HG02763 (cell line): ENCODE measurements around the gene CNFN.
"Not testable (repeated sequence)": the region's sequence is repeated elsewhere in the genome, so short reads cannot be mapped to it uniquely, and the experiment has no call there.

Source experiments
- ATAC-seq: cut with Tn5 transposase; IDR thresholded peaks from one replicate; pipeline ENCODE4 v1.9.1; 2021; ENCODE audit warnings: mild to moderate bottlenecking, moderate library complexity; ENCODE audit not compliant: unreplicated experiment

CNFN gene

DNA sequence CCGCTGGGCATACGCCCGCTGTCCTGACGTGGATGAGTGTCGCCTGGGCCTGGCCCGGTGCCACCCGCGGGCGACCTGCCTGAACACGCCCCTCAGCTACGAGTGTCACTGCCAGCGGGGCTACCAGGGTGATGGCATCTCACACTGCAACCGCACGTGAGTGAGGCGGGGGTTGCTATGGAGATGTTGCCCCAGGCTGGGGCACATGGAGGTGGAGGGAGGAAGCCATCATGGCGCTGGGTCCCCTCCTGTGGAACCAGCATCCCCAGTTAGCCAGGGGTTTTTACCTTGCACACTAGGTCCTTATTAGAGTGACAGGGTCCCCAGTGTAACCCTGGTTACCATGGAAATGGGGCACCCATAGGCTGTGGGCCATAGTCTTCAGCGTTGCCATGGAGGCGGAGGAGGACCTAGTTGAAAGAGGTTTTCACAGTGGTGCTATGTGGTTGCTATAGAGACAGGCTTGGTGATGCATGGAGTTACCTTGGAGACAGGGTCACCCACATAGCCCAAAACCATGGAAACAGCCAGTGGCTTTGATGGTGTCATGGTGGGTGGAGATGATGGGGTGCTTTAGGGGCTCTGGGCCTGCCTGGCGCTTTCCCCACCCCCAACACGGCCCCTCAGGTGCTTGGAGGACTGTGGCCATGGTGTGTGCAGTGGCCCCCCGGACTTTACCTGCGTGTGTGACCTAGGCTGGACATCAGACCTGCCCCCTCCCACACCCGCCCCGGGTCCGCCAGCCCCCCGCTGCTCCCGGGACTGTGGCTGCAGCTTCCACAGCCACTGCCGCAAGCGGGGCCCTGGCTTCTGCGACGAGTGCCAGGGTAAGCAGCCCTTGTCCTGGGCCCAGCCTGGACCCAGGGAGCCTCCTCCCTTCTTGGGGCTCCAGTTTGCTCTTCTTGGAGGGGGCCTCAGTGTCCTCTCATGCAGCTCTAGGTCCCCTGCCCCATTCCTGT, 37.5 kb downstream of the CNFN start:
- no peak for ATAC-seq

DNA sequence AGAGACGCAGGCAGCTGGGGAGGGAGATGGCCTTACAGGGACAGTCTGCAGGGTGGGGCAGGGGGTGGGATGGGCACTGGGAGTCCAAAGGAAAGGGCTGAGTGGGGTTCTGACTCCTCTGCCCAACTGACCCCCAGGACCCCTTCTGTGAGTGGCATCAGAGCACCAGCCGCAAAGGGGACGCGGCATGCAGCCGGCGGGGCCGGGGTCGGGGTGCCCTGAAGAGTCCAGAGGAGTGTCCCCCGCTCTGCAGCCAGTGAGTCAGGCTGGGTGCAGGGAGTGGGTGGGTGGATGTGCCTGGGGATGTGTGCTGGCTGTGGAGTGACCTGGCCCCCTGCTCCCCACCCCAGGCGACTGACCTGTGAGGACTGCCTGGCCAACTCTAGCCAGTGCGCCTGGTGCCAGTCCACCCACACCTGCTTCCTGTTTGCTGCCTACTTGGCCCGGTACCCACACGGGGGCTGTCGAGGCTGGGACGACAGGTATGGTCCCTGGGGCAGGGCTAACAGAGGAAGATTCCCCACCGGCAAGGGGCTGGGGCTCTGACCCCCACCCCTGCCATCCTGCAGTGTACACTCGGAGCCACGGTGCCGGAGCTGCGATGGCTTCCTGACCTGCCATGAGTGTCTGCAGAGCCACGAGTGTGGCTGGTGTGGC, 38.9 kb downstream of the CNFN start:
- ATAC-seq: no peak

DNA sequence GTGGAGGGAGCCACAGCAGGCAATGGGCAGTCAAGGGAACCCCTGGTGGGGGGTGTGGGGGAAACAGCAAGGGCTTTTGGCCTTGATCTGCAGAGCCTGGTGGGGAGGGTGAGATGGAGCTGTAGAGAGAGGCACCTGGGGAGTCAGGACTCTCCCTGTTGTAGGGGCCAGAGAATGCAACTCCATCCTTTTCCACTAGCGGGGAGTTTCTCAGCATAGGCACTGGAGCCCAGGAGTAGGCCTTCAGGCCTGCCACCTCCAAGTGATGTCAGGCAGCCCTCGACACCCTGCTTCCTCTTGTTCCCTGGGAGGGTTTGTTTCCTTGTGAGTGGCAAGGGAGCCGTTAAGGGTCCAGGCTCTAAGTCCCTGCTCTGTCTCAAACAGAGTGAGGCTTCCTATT, 39.7 kb downstream of the CNFN start:
- no peak for ATAC-seq

DNA sequence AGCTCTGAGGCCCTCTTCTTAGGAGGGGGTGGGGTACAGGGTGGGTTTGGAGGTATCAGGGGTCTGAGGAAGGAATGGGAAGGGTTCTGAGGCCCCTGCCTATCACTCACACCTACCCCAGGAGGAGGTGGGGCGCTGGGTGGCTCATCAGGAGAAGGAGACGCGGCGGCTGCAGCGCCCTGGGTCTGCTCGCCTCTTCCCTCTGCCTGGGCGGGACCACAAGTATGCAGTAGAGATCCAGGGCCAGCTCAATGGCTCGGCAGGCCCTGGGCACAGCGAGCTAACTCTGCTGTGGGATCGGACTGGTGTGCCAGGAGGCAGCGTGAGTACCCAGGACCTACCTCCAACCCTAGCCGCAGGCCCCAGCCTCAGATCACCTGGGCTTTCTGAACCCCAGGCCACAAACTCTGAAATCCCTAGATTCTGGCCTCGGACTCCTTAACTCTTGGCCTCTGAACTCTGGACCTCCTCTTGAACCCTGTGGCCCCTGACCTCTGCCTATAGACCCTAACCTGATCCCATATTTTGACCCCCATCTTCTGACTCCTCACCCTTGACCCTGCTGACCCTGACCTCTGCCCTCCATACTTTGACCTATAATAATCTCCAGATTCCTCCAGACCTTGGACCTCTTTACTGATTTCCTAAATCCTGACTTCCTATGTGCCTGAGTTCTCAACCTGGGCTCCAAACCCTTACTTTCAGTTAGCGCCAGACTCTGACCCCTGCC, 40.6 kb downstream of the CNFN start:
- ATAC-seq: no peak

DNA sequence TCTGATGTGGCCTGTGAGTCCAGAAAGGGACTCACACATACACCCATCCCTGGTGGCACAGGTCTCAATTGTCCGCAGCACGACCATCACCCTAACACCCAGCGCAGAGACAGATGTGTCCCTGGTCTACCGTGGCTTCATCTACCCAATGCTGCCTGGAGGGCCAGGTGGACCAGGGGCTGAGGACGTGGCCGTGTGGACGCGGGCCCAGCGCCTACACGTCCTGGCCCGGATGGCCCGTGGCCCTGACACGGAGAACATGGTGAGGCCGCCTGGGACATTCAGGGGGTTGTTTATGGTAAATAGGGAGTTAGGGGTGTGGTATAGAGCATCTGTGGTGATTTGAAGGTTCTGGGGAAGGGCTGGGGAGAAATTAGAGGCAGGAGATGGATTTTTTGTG, 41.9 kb downstream of the CNFN start:
- ATAC-seq: no peak

DNA sequence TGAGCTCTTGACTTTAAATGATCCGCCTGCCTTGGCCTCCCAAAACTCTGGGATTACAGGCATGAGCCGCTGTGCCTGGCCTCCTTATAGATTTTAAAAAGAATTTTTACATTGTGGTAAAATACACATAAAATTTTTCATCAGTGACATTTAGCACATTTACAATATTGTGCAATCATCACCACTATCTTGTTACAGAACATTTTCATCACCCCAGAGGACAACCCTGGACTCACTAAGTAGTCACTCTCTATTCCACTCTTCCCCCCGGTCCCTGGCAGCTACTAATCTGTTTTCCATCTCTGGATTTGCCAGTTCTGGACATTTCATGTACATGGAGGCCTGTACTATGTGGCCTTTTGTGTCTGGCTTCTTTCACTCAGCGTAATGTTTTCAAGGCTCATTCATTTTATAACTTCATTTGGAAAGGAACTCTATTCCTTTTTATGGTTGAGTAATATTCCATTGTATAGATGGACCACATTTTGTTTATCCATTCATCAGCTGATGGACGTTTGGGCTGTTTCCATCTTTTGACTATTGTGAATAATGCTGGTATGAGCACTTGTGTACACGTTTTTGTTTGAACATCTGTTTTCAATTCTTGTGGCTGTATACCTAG, 44.8 kb downstream of the CNFN start:
- no peak for ATAC-seq

DNA sequence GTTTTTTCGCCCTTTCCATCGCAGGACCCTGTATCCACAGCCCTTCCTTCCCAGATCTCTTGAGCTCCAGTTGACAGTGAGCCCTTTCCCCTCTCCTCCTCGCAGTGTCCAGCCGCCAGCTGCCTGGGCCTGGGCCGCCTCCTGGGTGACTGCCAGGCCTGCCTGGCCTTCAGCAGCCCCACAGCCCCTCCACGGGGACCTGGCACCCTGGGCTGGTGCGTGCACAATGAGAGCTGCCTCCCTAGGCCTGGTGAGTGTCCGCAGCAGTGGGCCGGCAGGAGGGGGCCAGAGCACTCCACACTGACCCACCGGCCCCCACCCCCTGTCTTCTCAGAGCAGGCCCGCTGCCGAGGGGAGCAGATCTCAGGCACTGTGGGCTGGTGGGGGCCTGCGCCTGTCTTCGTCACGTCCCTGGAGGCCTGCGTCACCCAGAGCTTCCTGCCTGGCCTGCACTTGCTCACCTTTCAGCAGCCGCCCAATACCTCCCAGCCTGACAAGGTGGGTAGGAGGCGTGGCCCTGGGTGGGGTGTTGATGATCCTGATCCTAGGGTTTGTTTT, 45.7 kb downstream of the CNFN start:
- ATAC-seq: no peak

DNA sequence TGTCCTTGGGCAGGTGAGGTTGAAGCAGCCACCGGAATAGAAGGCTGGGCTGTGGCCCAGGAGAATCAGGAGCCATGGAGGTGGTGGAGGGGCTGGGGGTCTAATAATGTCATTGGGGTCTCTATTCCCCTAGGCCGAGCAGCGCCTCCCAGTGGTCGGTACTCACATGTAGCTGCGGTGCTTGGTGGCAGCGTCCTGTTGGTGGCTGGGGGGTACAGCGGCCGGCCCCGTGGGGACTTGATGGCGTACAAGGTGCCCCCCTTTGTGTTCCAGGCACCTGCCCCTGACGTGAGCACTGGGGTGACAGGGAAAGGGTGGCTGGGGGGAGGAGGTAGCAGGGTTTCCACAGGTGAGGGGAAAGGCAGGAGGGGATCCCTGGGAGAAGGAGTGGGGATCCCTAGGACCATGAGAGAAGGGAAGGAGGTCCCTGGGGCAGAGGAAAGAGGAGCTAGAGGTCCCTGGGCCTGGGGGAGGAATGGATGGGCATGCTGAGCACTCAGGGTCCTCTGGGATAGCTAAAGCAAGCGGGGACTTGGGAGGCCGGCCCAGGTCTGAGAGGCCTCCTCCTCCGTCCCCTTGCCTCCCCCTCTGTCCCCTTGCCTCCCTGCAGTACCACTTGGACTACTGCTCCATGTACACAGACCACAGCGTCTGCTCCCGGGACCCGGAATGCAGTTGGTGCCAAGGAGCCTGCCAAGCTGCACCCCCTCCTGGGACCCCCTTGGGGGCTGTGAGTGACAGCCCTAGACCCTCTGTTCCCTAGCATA, 46.6 kb downstream of the CNFN start:
- ATAC-seq: no peak

DNA sequence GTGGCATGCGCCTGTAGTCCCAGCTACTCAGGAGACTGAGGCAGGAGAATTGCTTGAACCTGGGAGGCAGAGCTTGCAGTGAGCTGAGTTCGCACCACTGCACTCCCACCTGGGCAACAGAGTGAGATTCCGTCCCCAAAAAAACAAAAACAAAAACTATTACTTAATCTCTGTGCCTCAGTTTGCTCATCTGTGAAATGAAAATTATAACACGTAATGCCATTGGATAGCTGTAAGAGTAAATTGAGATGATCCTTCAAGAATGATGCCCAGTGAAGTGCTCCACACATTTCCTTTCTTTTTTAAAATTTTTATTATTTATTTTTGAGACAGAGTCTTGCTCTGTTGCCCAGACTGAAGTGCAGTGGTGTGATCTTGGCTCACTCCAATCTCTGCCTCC, 50.2 kb downstream of the CNFN start:
- not testable (repeated sequence) for ATAC-seq

DNA sequence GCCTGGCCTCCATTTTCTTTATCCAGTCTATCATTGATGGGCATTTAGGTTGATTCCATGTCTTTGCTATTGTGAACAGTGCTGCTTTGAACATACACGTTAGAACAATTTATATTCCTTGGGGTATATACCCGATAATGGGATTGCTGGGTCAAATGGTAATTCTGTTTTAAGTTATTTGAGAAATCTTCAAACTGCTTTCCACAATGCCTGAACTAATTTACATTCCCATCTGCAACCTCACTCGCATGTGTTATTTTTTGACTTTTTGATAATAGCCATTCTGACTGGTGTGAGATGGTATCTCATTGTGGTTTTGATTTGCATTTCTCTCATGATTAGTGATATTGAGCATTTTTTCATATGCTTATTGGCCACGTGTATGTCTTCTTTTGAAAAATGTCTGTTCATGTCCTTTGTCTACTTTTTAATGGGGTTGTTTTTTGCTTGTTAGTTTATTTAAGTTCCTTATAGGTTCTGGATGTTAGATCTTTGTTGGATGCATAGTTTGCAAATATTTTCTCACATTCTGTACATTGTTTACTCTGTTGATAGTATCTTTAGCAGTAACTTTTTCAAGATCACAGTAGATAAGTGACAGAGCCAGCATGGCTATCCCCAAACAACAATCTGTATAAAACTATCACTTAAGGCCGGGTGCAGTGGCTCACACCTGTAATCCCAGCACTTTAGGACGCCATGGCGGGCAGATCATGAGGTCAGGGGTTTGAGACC, 50.8 kb downstream of the CNFN start:
- not testable (repeated sequence) for ATAC-seq
